CD4-positive, CD25-positive, alpha-beta regulatory T cell (primary cell): ENCODE data around the gene TACC3. TPM values are rescaled to one million over a fixed set of nuclear protein-coding genes. Genes with fewer than 3 reads are reported as not detected.

Experiments
- ATAC-seq, 2 donors: fragments of 150-1000 bp; cut with Tn5 transposase; one replicate each; pipeline ENCODE4 v1.10.0; 2021; ENCODE audit warnings: low read depth in 2 of 2, moderate number of reproducible peaks in 2 of 2, moderate library complexity in 1 of 2
- DNase-seq, 3 donors: peaks; one replicate each; pipeline versions ENCODE4 v3.0.0 to v3.0.0-alpha.2; 2012 to 2022; ENCODE audit warnings: mixed read lengths in 1 of 3
- H3K27ac ChIP-seq: one replicate; pipeline ENCODE4 v1.7.0; 2013; ENCODE audit warnings: mild to moderate bottlenecking, low read length; ENCODE audit not compliant: insufficient read depth, poor library complexity, severe bottlenecking
- H3K27me3 ChIP-seq: one replicate; pipeline ENCODE4 v1.7.0; 2013; ENCODE audit warnings: low read length; ENCODE audit not compliant: control insufficient read depth, insufficient read depth
- H3K36me3 ChIP-seq: one replicate; pipeline ENCODE4 v1.7.0; 2013; ENCODE audit warnings: mild to moderate bottlenecking, low read length, moderate library complexity; ENCODE audit not compliant: control insufficient read depth, insufficient read depth
- H3K4me1 ChIP-seq: 2 replicates; pipeline ENCODE4 v1.7.0; 2013; ENCODE audit warnings: mild to moderate bottlenecking, low read length; ENCODE audit not compliant: insufficient read depth, control insufficient read depth, poor library complexity, severe bottlenecking
- H3K4me3 ChIP-seq: one replicate; pipeline ENCODE4 v1.7.0; 2013; ENCODE audit warnings: low read depth, mild to moderate bottlenecking, low read length, moderate library complexity
- H3K9me3 ChIP-seq, 2 experiments: 1 replicate in 1 of 2; 2 replicates in 1 of 2; pipeline ENCODE4 v1.7.0; 2013; ENCODE audit warnings: low read length in 2 of 2, mild to moderate bottlenecking in 1 of 2, moderate library complexity in 1 of 2; ENCODE audit not compliant: control insufficient read depth in 2 of 2
- H3K27ac Mint-ChIP-seq, 3 donors: one replicate each; pipeline ENCODE4 v1.8.0; 2020 to 2022; ENCODE audit warnings: mild to moderate bottlenecking in 3 of 3, mixed read lengths in 3 of 3, moderate library complexity in 2 of 3
- H3K27me3 Mint-ChIP-seq: one replicate; pipeline ENCODE4 v1.8.0; 2022; ENCODE audit warnings: mild to moderate bottlenecking, mixed read lengths
- H3K36me3 Mint-ChIP-seq: one replicate; pipeline ENCODE4 v1.8.0; 2020; ENCODE audit warnings: mixed read lengths
- H3K4me1 Mint-ChIP-seq, 4 donors: one replicate each; pipeline ENCODE4 v1.8.0; 2020 to 2022; ENCODE audit warnings: mixed read lengths in 4 of 4, mild to moderate bottlenecking in 1 of 4
- H3K4me3 Mint-ChIP-seq, 4 donors: one replicate each; pipeline ENCODE4 v1.8.0; 2020 to 2022; ENCODE audit warnings: mild to moderate bottlenecking in 4 of 4, mixed read lengths in 4 of 4, moderate library complexity in 3 of 4
- H3K9me3 Mint-ChIP-seq, 7 donors: one replicate each; pipeline ENCODE4 v1.8.0; 2020 to 2022; ENCODE audit warnings: mixed read lengths in 7 of 7, mild to moderate bottlenecking in 3 of 7, moderate library complexity in 2 of 7
- polyA plus RNA-seq, 4 donors: library from polyadenylated mRNA; unstranded; fragments of 300-500 nt; fragmentation: Illumina TruSeq; gene quantifications; one replicate each; pipeline ENCODE4 v1.2.3, GENCODE V29; 2021
- total RNA-seq: library from RNA; stranded (reverse); gene quantifications from one replicate; pipeline ENCODE4 v1.2.3, GENCODE V29; 2022

Gene TACC3
- total and polyA plus RNA-seq, 5 donors from 2014 or later = 62.0 to 111 (median 68.8) TPM

- Histone ChIP-seq H3K27me3 (peaks cover 7% of the 10 kb centered on the region), H3K36me3 (no peaks in the 10 kb centered on the region), H3K9me3 (no peaks in the 10 kb centered on the region), H3K4me1 (peaks cover 24% of the 10 kb centered on the region), H3K4me3 (no peak within 1 kb of the TSS), H3K27ac (no peak within 1 kb of the TSS)
- Mint-ChIP-seq H3K4me1 (peaks cover 0 to 6% (median 0%) of the 10 kb centered on the region in 4 donors), H3K9me3 (peaks cover 0 to 6% (median 0%) of the 10 kb centered on the region in 7 donors), H3K36me3 (no peaks in the 10 kb centered on the region), H3K4me3 (peak within 1 kb of the TSS in 2 of 4 donors; percentile 54 to 72), H3K27me3 (peaks cover 34% of the 10 kb centered on the region), H3K27ac (peak within 1 kb of the TSS in 1 of 3 donors; percentile 63)
- ATAC-seq = peak; percentile 54 to 62
- peak in 1 of 3 donors; percentile 18 for DNase-seq
These were observed 71.6 kb downstream of the TACC3 start, which contains the start of gene FGFR3 for GRCh38 chr4:1792832-1793495. TSS of gene FGFR3 (plus strand) at chr4:1793293. CDS start at chr4:1793935, 642 bp downstream.

- no peak overlapping the region for H3K4me3 ChIP-seq
- peaks cover 0 to 6% (median 0%) of the 10 kb centered on the region in 4 donors for H3K4me1 Mint-ChIP-seq
These were observed 72.1 kb downstream of the TACC3 start for GRCh38 chr4:1793496-1793840.

DNA sequence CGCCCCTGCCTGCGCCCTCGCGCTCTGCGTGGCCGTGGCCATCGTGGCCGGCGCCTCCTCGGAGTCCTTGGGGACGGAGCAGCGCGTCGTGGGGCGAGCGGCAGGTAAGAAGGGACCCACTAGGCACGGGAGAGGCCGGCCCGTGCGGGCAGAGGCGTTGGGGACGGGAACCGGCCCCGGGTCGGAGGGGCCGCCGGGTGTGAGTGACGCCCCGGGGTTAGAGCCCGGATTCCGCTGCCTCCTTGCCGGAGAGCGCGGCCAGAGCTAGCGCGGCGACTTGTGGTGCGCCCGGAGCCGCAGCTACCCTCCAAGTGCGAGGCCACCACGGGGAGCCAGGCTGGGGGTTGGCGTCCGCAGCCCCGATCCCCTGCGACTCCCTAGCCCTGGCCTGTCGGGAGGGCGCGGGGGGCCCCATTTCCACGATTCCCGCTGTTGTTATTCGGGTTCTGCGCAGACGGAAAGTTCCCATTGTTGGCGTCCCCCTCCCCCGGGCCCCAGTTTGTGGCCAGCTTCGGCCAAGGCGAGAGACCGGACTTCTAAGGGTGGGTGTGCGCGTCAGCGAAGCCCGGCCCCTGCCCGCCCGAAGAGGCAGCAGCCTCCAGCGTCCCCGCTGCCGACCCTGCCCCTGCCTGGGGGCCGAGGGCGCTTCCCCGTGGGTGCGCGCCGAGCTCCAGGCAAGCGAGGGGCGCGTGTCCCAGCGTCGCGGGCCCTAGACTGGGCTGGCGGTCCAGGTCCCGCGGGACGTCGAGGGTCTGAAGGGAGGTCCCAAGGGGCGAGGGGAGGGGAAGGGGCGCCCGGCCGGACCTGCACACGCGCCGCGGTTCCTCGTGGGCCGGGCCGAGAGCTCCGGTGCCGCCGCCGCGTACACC, 72.9 kb downstream of the TACC3 start:
- no peaks in the 10 kb centered on the region for H3K36me3 Mint-ChIP-seq
- H3K9me3 Mint-ChIP-seq = peaks cover 0 to 6% (median 0%) of the 10 kb centered on the region in 7 donors
- H3K4me1 Mint-ChIP-seq = peaks cover 0 to 6% (median 0%) of the 10 kb centered on the region in 4 donors
- H3K27ac ChIP-seq = no peak overlapping the region
- no peak overlapping the region for H3K4me3 ChIP-seq
- peak overlapping the region in 1 of 4 donors; percentile 54 for H3K4me3 Mint-ChIP-seq
- no peak for ATAC-seq
- no peak for DNase-seq
- H3K4me1 ChIP-seq = peaks cover 24% of the 10 kb centered on the region
- H3K9me3 ChIP-seq = no peaks in the 10 kb centered on the region
- H3K27ac Mint-ChIP-seq = no peak overlapping the region
- H3K27me3 Mint-ChIP-seq = peaks cover 39% of the 10 kb centered on the region
- H3K36me3 ChIP-seq = no peaks in the 10 kb centered on the region
- H3K27me3 ChIP-seq = peaks cover 7% of the 10 kb centered on the region

More at GRCh38 chr4:1793496-1793840, 72.1 kb downstream of the TACC3 start:
- H3K27ac Mint-ChIP-seq = no peak overlapping the region
- Histone ChIP-seq H3K9me3 (no peaks in the 10 kb centered on the region), H3K27me3 (peaks cover 7% of the 10 kb centered on the region), H3K27ac (no peak overlapping the region), H3K36me3 (no peaks in the 10 kb centered on the region), H3K4me1 (peaks cover 24% of the 10 kb centered on the region)
- peak in 2 of 3 donors; percentile 8 to 20 for DNase-seq
- peaks cover 35% of the 10 kb centered on the region for H3K27me3 Mint-ChIP-seq
- ATAC-seq = no peak
- peaks cover 0 to 6% (median 0%) of the 10 kb centered on the region in 7 donors for H3K9me3 Mint-ChIP-seq
- no peak overlapping the region for H3K4me3 Mint-ChIP-seq
- no peaks in the 10 kb centered on the region for H3K36me3 Mint-ChIP-seq

Other genes with a start within 250 kb of the TACC3 start
- gene FAM53A, start 37.2 kb upstream of the TACC3 start, total RNA-seq = 1.8 TPM
- gene FAM53A, start 37.2 kb upstream of the TACC3 start, polyA plus RNA-seq = 1 to 10 TPM in 3 of 4 donors, under 1 TPM in 1; 0.76 to 3.6 (median 1.8) TPM
- gene SLBP, start 9.2 kb upstream of the TACC3 start, total RNA-seq = 36.7 TPM
- 10 to 100 TPM; 74.7 to 83.8 (median 78.3) TPM for gene SLBP, start 9.2 kb upstream of the TACC3 start, polyA plus RNA-seq
- 19.6 TPM for gene TMEM129, start 198 bp upstream of the TACC3 start, total RNA-seq
- 10 to 100 TPM; 29.4 to 33.9 (median 31.0) TPM for gene TMEM129, start 198 bp upstream of the TACC3 start, polyA plus RNA-seq
- gene FGFR3, start 71.8 kb downstream of the TACC3 start, total RNA-seq = 0.25 TPM
- gene FGFR3, start 71.8 kb downstream of the TACC3 start, polyA plus RNA-seq = not detected
- gene LETM1, start 134.6 kb downstream of the TACC3 start, total RNA-seq = 41.8 TPM
- 10 to 100 TPM; 10.3 to 13.0 (median 12.3) TPM for gene LETM1, start 134.6 kb downstream of the TACC3 start, polyA plus RNA-seq
- 95.8 TPM for gene NSD2, start 149.9 kb downstream of the TACC3 start, total RNA-seq
- 1 to 10 TPM; 5.9 to 7.6 (median 7.0) TPM for gene NSD2, start 149.9 kb downstream of the TACC3 start, polyA plus RNA-seq